Liver (tissue), 3 donors: ENCODE measurements around the gene CDX1.

Source experiments
- ATF3 ChIP-seq: IDR thresholded peaks from 2 replicates; pipeline ENCODE4 v1.6.1; 2016; ENCODE audit warnings: antibody characterized with exemption
- CTCF ChIP-seq: fragments of 150-350 bp; IDR thresholded peaks from 2 replicates; pipeline ENCODE4 v1.5.1; 2017; ENCODE audit warnings: improper control_type of control experiment, low read depth, low read length; ENCODE audit not compliant: missing input control
- JUND ChIP-seq, 2 donors: IDR thresholded peaks; 2 replicates each; pipeline ENCODE4 v1.6.1; 2016; ENCODE audit warnings: antibody characterized with exemption in 2 of 2
- MAX ChIP-seq: IDR thresholded peaks from 2 replicates; pipeline ENCODE4 v1.6.1; 2016; ENCODE audit warnings: antibody characterized with exemption
- NR2F2 ChIP-seq: IDR thresholded peaks from 2 replicates; pipeline ENCODE4 v1.6.1; 2016; ENCODE audit warnings: antibody characterized with exemption
- RAD21 ChIP-seq, 2 donors: IDR thresholded peaks; 2 replicates each; pipeline ENCODE4 v1.6.1; 2016; ENCODE audit warnings: antibody characterized with exemption in 2 of 2, mild to moderate bottlenecking in 2 of 2
- YY1 ChIP-seq: IDR thresholded peaks from 2 replicates; pipeline ENCODE4 v1.6.1; 2016; ENCODE audit warnings: antibody characterized with exemption, mild to moderate bottlenecking
- donor health status: healthy.
- donor health status: healthy.

GRCh38 chr5:150163035-150163434, 3.5 kb upstream of the CDX1 start:
- TF ChIP-seq YY1 (no peak), CTCF (no peak), JUND (IDR thresholded peaks at IDR 0.05) (no peak), RAD21 (IDR thresholded peaks at IDR 0.05) (no peak), MAX (no peak), NR2F2 (no peak), ATF3 (no peak)
